Measurements from ENCODE around the gene MRFAP1L1.
"Not testable (repeated sequence)": the region's sequence is repeated elsewhere in the genome, so short reads cannot be mapped to it uniquely, and the experiment has no call there.

The MRFAP1L1 gene

DNA sequence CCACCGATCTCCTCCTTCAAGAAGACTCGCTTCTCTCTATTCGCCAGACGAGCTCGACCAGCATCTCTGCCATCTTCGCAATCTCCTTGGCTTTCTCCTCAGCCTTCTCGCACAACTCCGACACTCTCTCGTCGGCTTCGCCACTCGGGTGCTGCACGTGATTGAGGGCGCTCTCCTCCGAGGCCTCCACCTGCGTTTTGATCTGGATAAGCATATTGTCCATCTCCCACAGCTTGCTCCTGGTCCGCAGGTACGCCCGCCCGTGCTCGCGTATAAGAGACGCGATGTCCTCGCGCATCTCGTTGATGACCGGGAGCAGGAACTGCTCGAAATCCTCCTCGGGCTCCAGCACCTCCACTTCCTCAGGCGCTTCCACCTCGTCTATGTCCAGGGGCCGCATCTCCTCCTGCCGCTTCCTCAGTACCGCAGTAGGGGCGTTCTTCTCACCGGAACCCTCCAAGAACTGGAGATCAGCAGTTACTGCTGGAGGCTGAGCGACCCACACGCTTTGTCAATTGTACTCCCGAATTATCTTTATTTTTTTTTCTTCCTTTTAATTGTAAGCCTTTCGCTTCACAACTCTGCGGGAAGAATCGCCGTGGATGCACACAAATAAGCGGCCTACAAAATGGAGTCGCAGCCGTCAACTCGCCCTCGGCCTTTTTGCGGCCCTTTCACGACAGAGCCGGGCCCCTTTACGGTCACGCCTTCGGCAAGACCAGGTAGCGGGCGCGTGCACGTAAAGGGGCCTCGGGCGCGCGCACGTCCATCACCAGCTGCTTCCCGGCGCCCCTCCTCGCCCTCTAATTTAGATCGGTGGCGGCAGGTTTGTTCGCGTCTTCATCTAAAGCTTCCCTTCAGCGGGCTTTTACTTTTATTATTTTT, at the start of gene MRFAP1L1:
MRFAP1L1 (minus strand) TSS at position 636 of the 885 bp plus-strand sequence; CDS start at position 400, 236 bp downstream.
- Histone ChIP-seq H3K27me3 (ENCODE audit: control insufficient read depth, insufficient read depth, low read length) (peaks cover 27% of the 10 kb centered on the region), H3K27ac (ENCODE audit: low read length) (peak within 1 kb of the TSS; percentile 66), H3K9me3 (ENCODE audit: control insufficient read depth, low read depth, low read length) (no peaks in the 10 kb centered on the region), H3K4me3 (ENCODE audit: low read length) (peak within 1 kb of the TSS; percentile 90), H3K4me1 (ENCODE audit: control insufficient read depth, low read depth, low read length) (peaks cover 8% of the 10 kb centered on the region), H3K9ac (ENCODE audit: low read length) (peak within 1 kb of the TSS; percentile 92), H3K36me3 (ENCODE audit: control insufficient read depth, low read depth, low read length) (peaks cover 8% of the 10 kb centered on the region)

DNA sequence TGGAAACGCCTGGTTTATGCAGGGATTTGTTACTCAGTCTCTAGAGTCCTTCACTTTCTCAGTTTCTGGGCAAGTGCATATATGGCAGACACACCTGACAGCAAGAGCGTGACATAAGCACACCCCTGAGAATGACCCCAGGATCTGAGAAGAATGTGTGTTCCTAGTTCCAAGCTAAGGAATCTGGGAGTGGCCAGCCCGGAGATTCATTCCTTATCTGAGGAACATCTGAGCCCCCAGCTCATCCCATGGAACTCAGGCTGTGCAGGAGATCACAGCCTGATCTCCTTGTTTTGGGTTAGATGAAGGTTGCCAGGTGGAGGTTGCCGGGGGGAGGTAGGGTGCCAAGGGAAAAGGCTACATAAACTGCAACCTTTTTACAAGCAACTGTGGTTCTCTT, 49.1 kb upstream of the MRFAP1L1 start:
- no peaks in the 10 kb centered on the region for H3K4me1 ChIP-seq (ENCODE audit: control insufficient read depth, low read depth, low read length)

DNA sequence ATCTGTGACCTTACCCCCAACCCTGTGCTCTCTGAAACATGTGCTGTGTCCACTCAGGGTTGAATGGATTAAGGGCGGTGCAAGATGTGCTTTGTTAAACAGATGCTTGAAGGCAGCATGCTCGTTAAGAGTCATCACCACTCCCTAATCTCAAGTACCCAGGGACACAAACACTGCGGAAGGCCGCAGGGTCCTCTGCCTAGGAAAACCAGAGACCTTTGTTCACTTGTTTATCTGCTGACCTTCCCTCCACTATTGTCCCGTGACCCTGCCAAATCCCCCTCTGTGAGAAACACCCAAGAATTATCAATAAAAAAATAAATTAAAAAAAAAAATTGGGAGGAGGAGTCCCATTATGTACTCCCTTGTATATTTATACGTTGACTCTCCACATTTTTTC, 46.7 kb upstream of the MRFAP1L1 start:
- H3K27me3 ChIP-seq (ENCODE audit: control insufficient read depth, insufficient read depth, low read length); H3K4me3 ChIP-seq (ENCODE audit: low read length); H3K9ac ChIP-seq (ENCODE audit: low read length); H3K4me1 ChIP-seq (ENCODE audit: control insufficient read depth, low read depth, low read length); H3K36me3 ChIP-seq (ENCODE audit: control insufficient read depth, low read depth, low read length); H3K9me3 ChIP-seq (ENCODE audit: control insufficient read depth, low read depth, low read length); H3K27ac ChIP-seq (ENCODE audit: low read length): not testable (repeated sequence)

More for the DNA sequence above, 49.1 kb upstream of the MRFAP1L1 start:
- Histone ChIP-seq H3K27me3 (ENCODE audit: control insufficient read depth, insufficient read depth, low read length) (no peaks in the 10 kb centered on the region), H3K4me3 (ENCODE audit: low read length) (no peak overlapping the region), H3K36me3 (ENCODE audit: control insufficient read depth, low read depth, low read length) (no peaks in the 10 kb centered on the region), H3K27ac (ENCODE audit: low read length) (no peak overlapping the region), H3K9ac (ENCODE audit: low read length) (no peak overlapping the region), H3K9me3 (ENCODE audit: control insufficient read depth, low read depth, low read length) (no peaks in the 10 kb centered on the region)

DNA sequence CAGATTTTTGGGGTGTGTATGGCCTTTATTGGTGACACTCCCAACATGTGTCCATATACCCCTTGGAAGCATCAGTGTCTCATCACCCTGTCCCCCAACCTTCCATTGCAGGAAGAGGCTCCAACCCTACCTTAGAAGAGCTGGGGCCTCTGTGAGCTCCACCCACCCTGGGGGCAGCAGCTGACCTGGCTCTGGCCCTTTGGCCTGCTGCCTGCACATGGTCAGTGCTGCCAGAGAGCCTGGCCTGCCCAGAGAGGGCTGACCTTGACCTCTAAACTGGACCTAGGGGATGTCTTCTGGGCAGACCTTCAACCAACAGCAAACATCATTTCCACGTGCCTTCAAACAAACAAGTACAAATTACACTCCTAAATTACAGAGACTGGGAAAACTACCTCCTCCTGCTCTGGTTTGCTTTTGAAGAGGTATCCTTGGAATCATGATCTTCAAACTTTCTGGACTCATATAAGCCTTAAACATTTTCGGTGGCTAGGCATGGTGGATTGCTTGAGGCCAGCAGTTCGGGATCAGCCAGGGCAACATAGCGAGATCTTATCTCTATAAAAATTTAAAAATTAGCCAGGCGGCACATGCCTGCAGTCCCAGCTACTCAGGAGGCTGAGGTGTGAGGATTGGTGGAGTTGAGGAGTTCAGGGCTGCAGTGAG, 45.6 kb upstream of the MRFAP1L1 start:
- H3K9me3 ChIP-seq (ENCODE audit: control insufficient read depth, low read depth, low read length) = no peaks in the 10 kb centered on the region
- H3K36me3 ChIP-seq (ENCODE audit: control insufficient read depth, low read depth, low read length) = no peaks in the 10 kb centered on the region
- no peak overlapping the region for H3K4me3 ChIP-seq (ENCODE audit: low read length)
- H3K4me1 ChIP-seq (ENCODE audit: control insufficient read depth, low read depth, low read length) = no peaks in the 10 kb centered on the region
- H3K27ac ChIP-seq (ENCODE audit: low read length) = no peak overlapping the region
- H3K9ac ChIP-seq (ENCODE audit: low read length) = no peak overlapping the region
- H3K27me3 ChIP-seq (ENCODE audit: control insufficient read depth, insufficient read depth, low read length) = no peaks in the 10 kb centered on the region

DNA sequence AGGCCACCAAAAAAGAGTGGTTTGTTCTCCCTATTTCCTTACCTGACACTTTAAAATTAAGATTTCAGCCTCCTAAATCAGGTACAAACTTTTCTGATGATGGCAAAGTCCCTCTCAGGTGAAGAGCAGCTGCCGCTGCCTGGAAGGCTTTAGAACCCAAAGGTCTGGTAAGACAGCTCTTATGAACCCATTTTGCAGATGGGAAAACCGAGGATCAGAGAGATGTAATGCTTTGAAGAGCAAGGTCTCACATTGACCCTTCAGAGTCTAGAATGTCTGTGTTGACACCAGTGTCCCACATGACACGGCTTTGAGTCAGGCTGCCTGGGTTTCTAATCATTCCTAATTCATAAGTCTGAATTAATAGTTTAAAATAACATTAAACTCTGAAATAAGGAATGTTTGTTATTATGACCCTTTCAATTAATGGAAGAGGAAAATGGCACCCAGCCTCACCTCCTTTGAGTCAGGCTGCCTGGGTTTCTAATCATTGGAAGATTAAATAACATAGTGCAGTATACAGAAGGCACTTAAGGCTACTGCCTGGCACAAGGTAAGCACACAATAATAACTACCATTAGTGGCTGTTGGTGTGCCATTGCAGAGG, 44.9 kb upstream of the MRFAP1L1 start:
- H3K9me3 ChIP-seq (ENCODE audit: control insufficient read depth, low read depth, low read length) = no peaks in the 10 kb centered on the region
- no peak overlapping the region for H3K27ac ChIP-seq (ENCODE audit: low read length)
- no peak overlapping the region for H3K9ac ChIP-seq (ENCODE audit: low read length)
- H3K4me3 ChIP-seq (ENCODE audit: low read length) = no peak overlapping the region
- H3K4me1 ChIP-seq (ENCODE audit: control insufficient read depth, low read depth, low read length) = no peaks in the 10 kb centered on the region
- H3K27me3 ChIP-seq (ENCODE audit: control insufficient read depth, insufficient read depth, low read length) = no peaks in the 10 kb centered on the region
- H3K36me3 ChIP-seq (ENCODE audit: control insufficient read depth, low read depth, low read length) = no peaks in the 10 kb centered on the region

DNA sequence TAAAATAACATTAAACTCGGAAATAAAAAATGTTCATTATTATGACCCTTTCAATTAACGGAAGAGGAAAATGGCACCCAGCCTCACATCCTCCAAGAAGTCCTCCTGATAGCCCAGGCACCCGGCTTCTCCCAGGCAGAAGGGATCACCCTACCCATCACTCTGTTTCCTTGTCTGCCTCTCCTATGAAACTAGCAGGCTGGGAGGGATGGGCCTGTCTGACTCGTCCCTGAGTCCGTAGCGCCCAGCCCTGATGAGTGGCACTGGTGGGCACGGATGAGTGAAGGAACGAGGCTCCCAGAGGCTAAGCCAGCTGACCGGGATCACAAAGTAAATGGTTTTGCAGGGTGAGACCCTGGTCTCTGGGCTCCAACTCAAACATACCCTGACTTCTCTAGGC, 44.2 kb upstream of the MRFAP1L1 start:
- no peaks in the 10 kb centered on the region for H3K4me1 ChIP-seq (ENCODE audit: control insufficient read depth, low read depth, low read length)
- no peak overlapping the region for H3K4me3 ChIP-seq (ENCODE audit: low read length)
- no peaks in the 10 kb centered on the region for H3K27me3 ChIP-seq (ENCODE audit: control insufficient read depth, insufficient read depth, low read length)
- no peaks in the 10 kb centered on the region for H3K36me3 ChIP-seq (ENCODE audit: control insufficient read depth, low read depth, low read length)
- H3K9ac ChIP-seq (ENCODE audit: low read length) = no peak overlapping the region
- no peaks in the 10 kb centered on the region for H3K9me3 ChIP-seq (ENCODE audit: control insufficient read depth, low read depth, low read length)
- no peak overlapping the region for H3K27ac ChIP-seq (ENCODE audit: low read length)

DNA sequence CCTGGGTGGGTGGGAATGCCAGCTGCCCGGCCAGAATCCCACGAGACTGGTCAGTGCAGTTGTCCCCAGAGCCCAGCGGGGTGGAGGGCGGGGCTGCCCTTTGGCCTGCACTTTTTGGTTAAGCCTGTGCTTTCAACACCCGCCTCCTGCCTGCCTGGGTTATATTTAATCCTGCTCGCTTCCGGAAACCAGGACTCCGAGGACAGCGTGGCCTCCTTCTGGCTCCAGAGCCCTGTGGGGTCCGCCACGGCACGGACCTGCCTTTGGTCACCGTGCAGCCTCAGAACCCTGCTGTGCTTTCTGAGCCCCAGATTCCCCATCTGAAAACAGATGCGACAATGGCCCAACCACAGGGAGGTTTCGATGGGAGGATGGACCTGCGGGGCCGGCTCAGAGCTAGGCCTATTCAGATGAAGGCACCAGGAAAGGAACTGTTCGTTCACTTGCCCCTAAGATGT, 43.5 kb upstream of the MRFAP1L1 start:
- Histone ChIP-seq H3K4me1 (ENCODE audit: control insufficient read depth, low read depth, low read length) (no peaks in the 10 kb centered on the region), H3K4me3 (ENCODE audit: low read length) (no peak overlapping the region), H3K27ac (ENCODE audit: low read length) (no peak overlapping the region), H3K9ac (ENCODE audit: low read length) (no peak overlapping the region), H3K9me3 (ENCODE audit: control insufficient read depth, low read depth, low read length) (no peaks in the 10 kb centered on the region), H3K27me3 (ENCODE audit: control insufficient read depth, insufficient read depth, low read length) (no peaks in the 10 kb centered on the region), H3K36me3 (ENCODE audit: control insufficient read depth, low read depth, low read length) (no peaks in the 10 kb centered on the region)

DNA sequence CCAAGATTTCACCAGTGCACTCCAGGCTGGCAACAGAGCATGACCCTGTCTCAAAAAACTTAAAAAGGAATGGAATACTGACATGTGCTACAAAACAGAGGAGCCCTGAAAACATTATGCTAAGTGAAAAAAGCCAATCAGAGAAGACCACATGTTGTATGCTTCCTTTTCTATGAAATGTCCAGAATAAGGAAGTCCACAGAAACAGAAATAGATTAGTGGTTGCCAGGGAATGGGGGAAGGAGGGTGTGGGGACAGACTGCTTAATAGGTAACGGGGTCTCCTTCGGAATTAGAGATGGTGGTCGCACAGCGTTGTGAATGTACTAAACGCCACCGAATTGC, 42.8 kb upstream of the MRFAP1L1 start:
- H3K4me1 ChIP-seq (ENCODE audit: control insufficient read depth, low read depth, low read length) = no peaks in the 10 kb centered on the region

DNA sequence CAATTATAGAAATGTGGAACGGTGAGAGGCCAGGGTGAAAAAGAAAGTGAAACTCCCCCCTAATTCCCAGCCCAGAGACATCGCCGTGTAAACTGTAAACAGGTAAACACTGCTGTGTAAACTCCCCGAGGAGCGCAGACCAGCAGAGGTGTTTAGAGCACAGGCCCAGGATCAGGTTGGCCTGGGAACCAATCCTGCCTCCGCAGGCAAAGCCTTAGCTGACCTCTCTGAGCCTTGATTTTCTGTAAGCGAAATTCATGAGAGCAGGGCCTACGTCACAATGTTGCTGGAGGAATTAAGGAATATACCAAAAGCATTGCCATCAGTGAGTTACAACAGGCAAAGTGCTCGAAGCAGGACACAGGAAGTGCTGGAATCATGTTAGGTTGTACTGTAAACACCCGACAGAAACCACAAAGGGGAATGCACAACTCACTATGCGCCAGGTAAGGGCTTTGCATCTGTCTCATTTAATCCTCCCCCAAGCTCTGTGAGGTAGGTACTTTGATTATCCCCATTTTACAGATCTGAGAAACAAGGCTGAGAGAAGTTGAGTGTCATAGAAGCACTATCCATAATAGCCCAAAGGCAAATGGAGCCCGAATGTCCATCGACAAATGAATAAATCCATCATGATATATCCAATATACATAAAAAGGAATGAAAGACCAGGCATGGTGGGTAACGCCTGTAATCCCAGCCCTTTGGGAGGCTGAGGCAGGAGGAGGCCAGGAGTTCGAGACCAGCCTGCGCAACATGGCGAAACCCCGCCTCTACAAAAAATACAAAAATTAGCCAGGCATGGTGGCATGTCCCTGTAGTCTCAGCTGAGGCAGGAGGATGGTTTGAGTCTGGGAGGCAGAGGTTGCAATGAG, 42.2 kb upstream of the MRFAP1L1 start:
- no peaks in the 10 kb centered on the region for H3K4me1 ChIP-seq (ENCODE audit: control insufficient read depth, low read depth, low read length)

More for the DNA sequence above, 42.8 kb upstream of the MRFAP1L1 start:
- H3K36me3 ChIP-seq (ENCODE audit: control insufficient read depth, low read depth, low read length) = no peaks in the 10 kb centered on the region
- H3K4me3 ChIP-seq (ENCODE audit: low read length) = no peak overlapping the region
- H3K27me3 ChIP-seq (ENCODE audit: control insufficient read depth, insufficient read depth, low read length) = no peaks in the 10 kb centered on the region
- H3K9me3 ChIP-seq (ENCODE audit: control insufficient read depth, low read depth, low read length) = no peaks in the 10 kb centered on the region
- H3K9ac ChIP-seq (ENCODE audit: low read length) = no peak overlapping the region
- no peak overlapping the region for H3K27ac ChIP-seq (ENCODE audit: low read length)

DNA sequence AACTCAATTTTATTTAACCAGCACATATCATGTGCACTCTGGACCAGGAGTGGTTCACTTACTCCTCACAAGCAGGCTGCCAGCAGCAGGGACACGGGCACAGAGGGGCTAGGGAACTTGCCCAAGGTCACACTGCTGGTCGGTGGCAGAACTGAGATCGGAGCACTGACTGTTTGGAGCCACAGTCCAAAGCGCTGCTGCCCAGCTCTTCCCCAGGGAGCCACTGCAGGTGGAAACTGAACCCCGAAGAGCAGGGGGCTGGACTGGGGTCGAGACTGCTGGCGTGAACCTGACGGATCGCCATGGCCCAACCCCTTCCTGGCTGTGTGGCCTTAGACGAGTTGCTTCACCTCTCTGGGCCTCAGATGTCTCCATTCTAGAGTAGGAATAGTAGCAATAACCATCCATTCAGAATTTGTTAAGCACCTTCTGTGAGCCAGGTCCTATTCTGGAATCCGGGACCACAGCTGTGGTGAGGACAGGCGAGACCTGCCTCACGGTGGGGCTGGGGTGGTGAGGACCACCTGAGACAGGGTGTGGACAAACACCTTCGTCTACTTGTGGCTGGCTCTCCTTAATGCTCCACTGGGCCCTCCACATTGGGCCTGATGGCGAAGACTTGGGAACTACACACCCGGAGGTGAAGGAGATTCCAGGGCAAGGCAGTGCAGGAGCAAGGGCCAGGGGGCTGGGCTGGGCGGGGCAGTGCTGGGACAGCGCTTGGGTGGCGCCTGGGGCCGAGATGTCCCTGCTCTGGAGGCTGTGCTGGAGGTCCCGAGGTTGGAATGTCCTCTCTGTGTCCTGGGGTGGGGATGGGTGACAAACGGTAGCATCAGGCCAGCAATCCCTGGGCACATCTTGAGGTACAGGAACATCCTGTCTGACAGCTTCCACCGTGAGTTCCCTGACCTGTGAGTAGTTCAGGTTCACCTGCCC, 40.9 kb upstream of the MRFAP1L1 start:
- H3K27ac ChIP-seq (ENCODE audit: low read length) = no peak overlapping the region
- H3K36me3 ChIP-seq (ENCODE audit: control insufficient read depth, low read depth, low read length) = no peaks in the 10 kb centered on the region
- no peak overlapping the region for H3K4me3 ChIP-seq (ENCODE audit: low read length)
- no peaks in the 10 kb centered on the region for H3K4me1 ChIP-seq (ENCODE audit: control insufficient read depth, low read depth, low read length)
- no peak overlapping the region for H3K9ac ChIP-seq (ENCODE audit: low read length)
- no peaks in the 10 kb centered on the region for H3K27me3 ChIP-seq (ENCODE audit: control insufficient read depth, insufficient read depth, low read length)
- no peaks in the 10 kb centered on the region for H3K9me3 ChIP-seq (ENCODE audit: control insufficient read depth, low read depth, low read length)

More for the DNA sequence above, 42.2 kb upstream of the MRFAP1L1 start:
- H3K9me3 ChIP-seq (ENCODE audit: control insufficient read depth, low read depth, low read length) = no peaks in the 10 kb centered on the region
- no peak overlapping the region for H3K4me3 ChIP-seq (ENCODE audit: low read length)
- no peaks in the 10 kb centered on the region for H3K36me3 ChIP-seq (ENCODE audit: control insufficient read depth, low read depth, low read length)
- no peak overlapping the region for H3K27ac ChIP-seq (ENCODE audit: low read length)
- H3K9ac ChIP-seq (ENCODE audit: low read length) = no peak overlapping the region
- no peaks in the 10 kb centered on the region for H3K27me3 ChIP-seq (ENCODE audit: control insufficient read depth, insufficient read depth, low read length)
